Measurements from ENCODE around the gene PCK2.

GRCh38 chr14:24092110-24092504 lies 2.0 kb upstream of the PCK2 start:
- TF ChIP-seq POLR2AphosphoS5 (IDR thresholded peaks at IDR 0.05; ENCODE audit: low read depth, low read length) (no peak), POLR2A (IDR thresholded peaks at IDR 0.05; ENCODE audit: low read depth, low read length) (no peak)

All from GM12892 (cell line).